Naive B cell (primary cell): ENCODE results near the gene ACYP1. TPM values are rescaled to one million over a fixed set of nuclear protein-coding genes. Genes with fewer than 3 reads are reported as not detected.
A peak's percentile ranks its signal among the peaks of the same experiment; 100 is the strongest.

Experiments
- ATAC-seq, 2 donors: fragments of 150-1000 bp; cut with Tn5 transposase; 2 replicates each; pipeline ENCODE4 v1.10.0; 2021; ENCODE audit warnings: low read depth in 2 of 2, mild to moderate bottlenecking in 2 of 2, moderate library complexity in 2 of 2
- DNase-seq: peaks from one replicate; pipeline ENCODE4 v3.0.0; 2022
- H3K27ac Mint-ChIP-seq, 6 donors: one replicate each; pipeline ENCODE4 v1.8.0; 2020 to 2022; ENCODE audit warnings: mild to moderate bottlenecking in 6 of 6, mixed read lengths in 6 of 6, moderate library complexity in 5 of 6, inconsistent platforms in 2 of 6
- H3K27me3 Mint-ChIP-seq, 3 donors: one replicate each; pipeline ENCODE4 v1.8.0; 2021 to 2022; ENCODE audit warnings: mixed read lengths in 3 of 3, mild to moderate bottlenecking in 1 of 3
- H3K36me3 Mint-ChIP-seq, 2 donors: one replicate each; pipeline ENCODE4 v1.8.0; 2020 to 2022; ENCODE audit warnings: mixed read lengths in 2 of 2, inconsistent platforms in 1 of 2, mild to moderate bottlenecking in 1 of 2
- H3K4me1 Mint-ChIP-seq, 3 donors: one replicate each; pipeline ENCODE4 v1.8.0; 2020 to 2022; ENCODE audit warnings: mixed read lengths in 3 of 3, inconsistent platforms in 1 of 3, mild to moderate bottlenecking in 1 of 3, moderate library complexity in 1 of 3
- H3K4me3 Mint-ChIP-seq, 8 donors: one replicate each; pipeline ENCODE4 v1.8.0; 2020 to 2022; ENCODE audit warnings: mild to moderate bottlenecking in 8 of 8, mixed read lengths in 8 of 8, moderate library complexity in 8 of 8, inconsistent platforms in 2 of 8
- H3K9me3 Mint-ChIP-seq, 7 donors: one replicate each; pipeline ENCODE4 v1.8.0; 2020 to 2022; ENCODE audit warnings: mixed read lengths in 7 of 7, mild to moderate bottlenecking in 5 of 7, inconsistent platforms in 2 of 7, moderate library complexity in 1 of 7
- polyA plus RNA-seq, 6 donors: library from polyadenylated mRNA; unstranded; fragments of 300-500 nt; fragmentation: Illumina TruSeq; gene quantifications; one replicate each; pipeline ENCODE4 v1.2.3, GENCODE V29; 2021; ENCODE audit warnings: low read depth in 6 of 6

ACYP1 gene
- 10 to 100 TPM; 12.0 to 21.8 (median 17.2) TPM for polyA plus RNA-seq

DNA sequence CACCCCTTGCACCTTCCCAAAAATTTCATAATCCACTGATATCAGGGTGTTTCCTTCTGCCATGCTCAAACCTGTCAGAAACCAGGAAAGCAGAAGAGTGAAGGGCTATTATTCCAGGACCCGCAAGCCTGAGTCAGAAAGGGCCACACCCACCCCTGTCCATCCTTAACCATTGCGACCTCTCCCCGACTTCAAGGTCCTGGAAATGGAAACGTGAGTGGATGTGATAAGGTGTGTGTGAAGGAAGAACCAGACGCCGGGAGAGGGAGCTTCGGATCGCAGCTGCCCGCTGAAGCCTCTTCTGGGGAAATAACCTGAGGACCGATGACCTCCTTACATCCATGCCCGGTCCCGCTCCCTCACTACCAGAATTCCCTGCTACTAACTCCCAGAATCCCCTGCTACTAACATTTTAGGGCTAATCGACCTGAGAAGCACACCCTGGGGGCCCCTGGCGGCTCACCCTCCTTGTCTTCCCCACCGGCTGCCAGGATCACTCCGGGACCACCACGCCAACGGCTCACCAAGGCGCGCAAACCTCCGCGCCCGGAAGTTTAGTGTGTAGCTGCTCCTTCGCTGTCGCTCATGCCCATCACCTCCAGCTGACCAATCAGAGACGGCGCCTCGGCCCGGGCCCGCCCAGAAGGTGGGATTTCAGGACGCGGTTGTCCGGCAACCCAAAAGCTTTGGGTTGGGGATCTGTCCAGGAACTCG, at the start of gene ACYP1:
ACYP1 (minus strand) TSS at position 534 of the 714 bp plus-strand sequence; CDS start at position 63, 471 bp downstream.
- peak; percentile 100 for ATAC-seq
- no peaks in the 10 kb centered on the region for H3K36me3 Mint-ChIP-seq

DNA sequence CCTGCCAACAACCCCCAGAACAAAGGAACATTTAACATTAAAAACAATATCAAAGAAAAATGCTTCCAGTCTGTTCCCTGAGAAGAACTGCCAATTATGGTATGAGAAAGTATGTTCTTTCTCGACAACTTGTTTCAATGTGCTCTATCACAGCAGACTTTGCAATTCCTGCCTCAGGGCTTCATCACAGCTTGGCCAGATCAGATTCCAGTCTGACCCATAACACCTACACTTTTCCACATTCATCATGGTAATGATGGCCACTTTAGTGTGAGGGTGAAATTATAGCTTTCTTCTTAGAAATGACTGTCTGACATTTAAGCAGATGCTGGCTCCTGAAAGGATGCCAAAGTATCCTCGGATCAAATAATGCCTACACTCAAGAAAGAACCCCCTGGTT, 46.1 kb upstream of the ACYP1 start:
- peaks cover 43% of the 10 kb centered on the region in 2 donors for H3K36me3 Mint-ChIP-seq

More for the DNA sequence above, at the start of gene ACYP1:
- Mint-ChIP-seq H3K4me1 (peaks cover 12 to 23% (median 18%) of the 10 kb centered on the region in 3 donors), H3K4me3 (peak within 1 kb of the TSS; percentile 99 to 100 (median 100)), H3K9me3 (peaks cover 0 to 2% (median 0%) of the 10 kb centered on the region in 7 donors), H3K27ac (peak within 1 kb of the TSS; percentile 70 to 97 (median 94)), H3K27me3 (no peaks in the 10 kb centered on the region)
- peak; percentile 89 for DNase-seq

DNA sequence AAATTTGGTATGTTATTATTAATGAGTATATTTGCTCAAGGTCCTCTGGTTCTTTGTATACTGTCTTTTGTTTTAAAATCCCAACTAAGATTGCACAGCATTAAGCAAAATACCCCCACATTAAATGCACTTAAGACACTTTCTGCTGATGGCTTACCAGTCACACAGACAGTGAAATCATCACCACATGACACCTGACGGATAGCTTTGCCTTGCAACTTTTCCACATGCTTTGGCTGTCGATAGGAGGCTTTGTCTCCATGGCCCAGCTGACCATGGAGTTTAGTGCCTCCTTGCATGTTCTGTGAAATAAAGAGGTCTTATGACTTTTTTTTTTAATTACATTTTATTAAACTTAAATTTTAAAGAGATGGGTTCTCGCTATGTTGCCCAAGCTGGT, 43.4 kb upstream of the ACYP1 start:
- Mint-ChIP-seq H3K9me3 (no peaks in the 10 kb centered on the region), H3K4me3 (no peak overlapping the region), H3K4me1 (no peaks in the 10 kb centered on the region), H3K36me3 (peaks cover 41 to 42% of the 10 kb centered on the region in 2 donors), H3K27ac (no peak overlapping the region), H3K27me3 (no peaks in the 10 kb centered on the region)
- ATAC-seq (no peak), DNase-seq (no peak)

More for the DNA sequence above, 46.1 kb upstream of the ACYP1 start:
- Mint-ChIP-seq H3K27ac (peak overlapping the region in 1 of 6 donors; percentile 23), H3K27me3 (no peaks in the 10 kb centered on the region), H3K4me3 (no peak overlapping the region), H3K9me3 (no peaks in the 10 kb centered on the region), H3K4me1 (no peaks in the 10 kb centered on the region)
- ATAC-seq (no peak), DNase-seq (no peak)

GRCh38 chr14:75101491-75101890, 37.7 kb upstream of the ACYP1 start:
- no peak overlapping the region for H3K4me3 Mint-ChIP-seq
- peaks cover 28 to 33% of the 10 kb centered on the region in 2 donors for H3K36me3 Mint-ChIP-seq
- DNase-seq (no peak), ATAC-seq (no peak)
- peaks cover 0 to 4% (median 3%) of the 10 kb centered on the region in 3 donors for H3K4me1 Mint-ChIP-seq
- H3K27me3 Mint-ChIP-seq, result no peaks in the 10 kb centered on the region
- H3K9me3 Mint-ChIP-seq, result no peaks in the 10 kb centered on the region
- peak overlapping the region in 1 of 6 donors; percentile 32 for H3K27ac Mint-ChIP-seq

DNA sequence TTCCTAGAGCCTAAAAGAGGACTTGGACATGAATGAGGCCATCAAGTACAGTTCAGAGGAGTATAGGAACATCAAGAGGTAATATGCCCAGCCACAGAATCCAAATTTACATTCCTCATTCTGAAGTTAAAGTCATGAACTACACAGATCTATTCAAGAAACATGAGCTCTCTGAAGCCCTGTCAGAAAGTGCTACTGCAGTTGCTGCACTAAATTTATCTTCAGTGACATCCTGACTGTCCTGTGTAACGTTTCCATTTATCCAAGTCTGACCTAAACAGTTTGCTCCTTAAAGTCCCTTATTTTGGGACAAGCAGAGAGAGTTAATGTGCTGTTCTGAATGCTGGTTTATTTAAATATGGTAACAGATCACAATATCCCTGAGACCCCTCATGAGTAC, 34.9 kb upstream of the ACYP1 start:
- DNase-seq, result no peak
- H3K27ac Mint-ChIP-seq, result no peak overlapping the region
- H3K36me3 Mint-ChIP-seq, result peaks cover 25 to 35% of the 10 kb centered on the region in 2 donors
- H3K27me3 Mint-ChIP-seq, result no peaks in the 10 kb centered on the region
- H3K9me3 Mint-ChIP-seq, result no peaks in the 10 kb centered on the region
- ATAC-seq, result no peak
- H3K4me1 Mint-ChIP-seq, result peaks cover 3 to 13% (median 10%) of the 10 kb centered on the region in 3 donors
- H3K4me3 Mint-ChIP-seq, result no peak overlapping the region

DNA sequence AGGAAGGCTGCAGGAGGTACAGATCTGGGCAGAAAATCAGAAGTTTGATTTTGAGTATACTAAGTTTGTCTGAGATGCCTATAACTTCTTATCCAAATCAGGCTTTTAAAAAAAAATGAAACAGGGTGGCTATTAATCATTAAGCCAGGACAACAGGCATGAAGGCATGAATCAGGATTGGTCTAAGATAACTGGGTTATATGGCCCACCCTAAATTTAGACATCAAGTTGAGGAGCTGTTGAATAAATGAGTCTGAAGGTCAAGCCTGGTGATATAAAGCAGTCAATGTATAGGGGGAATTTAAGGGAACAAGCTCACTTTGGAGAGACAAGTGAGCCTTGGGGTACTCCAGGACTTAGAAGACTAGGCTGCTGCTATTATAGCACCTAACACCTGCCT, 34.4 kb upstream of the ACYP1 start:
- Mint-ChIP-seq H3K36me3 (peaks cover 25 to 35% of the 10 kb centered on the region in 2 donors), H3K27me3 (no peaks in the 10 kb centered on the region), H3K27ac (no peak overlapping the region), H3K4me3 (no peak overlapping the region), H3K4me1 (peaks cover 3 to 13% (median 10%) of the 10 kb centered on the region in 3 donors), H3K9me3 (no peaks in the 10 kb centered on the region)
- no peak for ATAC-seq
- DNase-seq, result no peak

GRCh38 chr14:75096959-75097358, 33.1 kb upstream of the ACYP1 start:
- peaks cover 3 to 13% (median 10%) of the 10 kb centered on the region in 3 donors for H3K4me1 Mint-ChIP-seq
- H3K4me3 Mint-ChIP-seq, result no peak overlapping the region
- peak overlapping the region in 1 of 6 donors; percentile 27 for H3K27ac Mint-ChIP-seq
- H3K9me3 Mint-ChIP-seq, result no peaks in the 10 kb centered on the region
- peaks cover 25 to 31% of the 10 kb centered on the region in 2 donors for H3K36me3 Mint-ChIP-seq
- no peaks in the 10 kb centered on the region for H3K27me3 Mint-ChIP-seq
- no peak for DNase-seq
- ATAC-seq, result no peak

DNA sequence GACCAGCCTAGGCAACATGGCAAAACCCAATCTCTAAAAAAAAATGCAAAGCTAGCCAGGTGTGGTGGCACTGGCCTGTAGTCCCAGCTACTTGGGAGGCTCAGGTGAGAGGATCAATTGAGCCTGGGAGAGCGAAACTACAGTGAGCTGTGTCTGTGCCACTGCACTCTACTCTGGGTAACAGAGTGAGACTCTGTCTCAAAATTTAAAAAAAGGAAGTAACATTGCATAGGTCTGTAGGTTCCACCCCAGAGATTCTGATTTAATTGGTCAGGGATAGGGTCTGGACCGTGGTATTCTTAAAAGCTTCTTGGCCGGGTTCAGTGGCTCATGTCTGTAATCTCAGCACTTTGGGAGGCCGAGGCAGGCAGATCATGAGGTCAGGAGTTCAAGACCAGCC, 31.9 kb upstream of the ACYP1 start:
- no peak overlapping the region for H3K4me3 Mint-ChIP-seq
- H3K4me1 Mint-ChIP-seq, result peaks cover 3 to 13% (median 10%) of the 10 kb centered on the region in 3 donors
- no peaks in the 10 kb centered on the region for H3K9me3 Mint-ChIP-seq
- H3K36me3 Mint-ChIP-seq, result peaks cover 25 to 28% of the 10 kb centered on the region in 2 donors
- H3K27ac Mint-ChIP-seq, result peak overlapping the region in 3 of 6 donors; percentile 18 to 76 (median 42)
- DNase-seq, result no peak
- no peaks in the 10 kb centered on the region for H3K27me3 Mint-ChIP-seq
- peak; percentile 67 to 71 for ATAC-seq

- Mint-ChIP-seq H3K27me3 (no peaks in the 10 kb centered on the region), H3K27ac (no peak overlapping the region)
These were observed 31.1 kb upstream of the ACYP1 start for GRCh38 chr14:75094896-75095295.

GRCh38 chr14:75092698-75093097, 28.9 kb upstream of the ACYP1 start:
- H3K4me1 Mint-ChIP-seq, result peaks cover 0 to 13% (median 7%) of the 10 kb centered on the region in 3 donors
- ATAC-seq, result no peak
- peaks cover 8 to 11% of the 10 kb centered on the region in 2 donors for H3K36me3 Mint-ChIP-seq
- H3K9me3 Mint-ChIP-seq, result no peaks in the 10 kb centered on the region
- no peak for DNase-seq
- no peak overlapping the region for H3K27ac Mint-ChIP-seq
- H3K27me3 Mint-ChIP-seq, result no peaks in the 10 kb centered on the region
- no peak overlapping the region for H3K4me3 Mint-ChIP-seq

More at GRCh38 chr14:75094896-75095295, 31.1 kb upstream of the ACYP1 start:
- no peak for ATAC-seq
- Mint-ChIP-seq H3K36me3 (peaks cover 23 to 25% of the 10 kb centered on the region in 2 donors), H3K4me3 (no peak overlapping the region), H3K4me1 (peaks cover 3 to 13% (median 10%) of the 10 kb centered on the region in 3 donors), H3K9me3 (no peaks in the 10 kb centered on the region)
- no peak for DNase-seq

- no peak for ATAC-seq
These were observed 27.4 kb upstream of the ACYP1 start for GRCh38 chr14:75091251-75091650.

DNA sequence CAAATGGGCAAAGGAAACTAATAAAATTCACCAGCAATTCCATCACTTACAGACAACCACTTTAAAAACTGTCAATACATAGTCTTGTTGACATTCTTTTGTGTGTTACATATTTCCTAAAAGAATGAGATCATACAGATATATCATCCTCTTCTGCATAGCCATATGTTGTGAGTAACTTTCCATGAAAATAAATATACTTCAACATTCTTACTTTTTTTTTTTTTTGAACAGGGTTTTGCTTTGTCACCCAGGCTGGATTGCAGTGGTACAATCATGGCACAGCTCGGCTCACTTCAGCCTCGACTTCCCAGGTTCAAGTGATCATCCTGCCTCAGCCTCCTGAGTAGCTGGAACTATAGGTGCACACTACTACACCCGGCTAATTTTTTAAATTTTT, 26.5 kb upstream of the ACYP1 start:
- no peaks in the 10 kb centered on the region for H3K9me3 Mint-ChIP-seq
- DNase-seq (no peak), ATAC-seq (no peak)
- no peaks in the 10 kb centered on the region for H3K27me3 Mint-ChIP-seq
- peaks cover 0 to 6% (median 0%) of the 10 kb centered on the region in 3 donors for H3K4me1 Mint-ChIP-seq
- H3K4me3 Mint-ChIP-seq, result no peak overlapping the region
- no peak overlapping the region for H3K27ac Mint-ChIP-seq
- H3K36me3 Mint-ChIP-seq, result peaks cover 0 to 11% of the 10 kb centered on the region in 2 donors

More at GRCh38 chr14:75091251-75091650, 27.4 kb upstream of the ACYP1 start:
- Mint-ChIP-seq H3K9me3 (no peaks in the 10 kb centered on the region), H3K4me1 (peaks cover 0 to 13% (median 6%) of the 10 kb centered on the region in 3 donors), H3K36me3 (peaks cover 0 to 9% of the 10 kb centered on the region in 2 donors), H3K27me3 (no peaks in the 10 kb centered on the region), H3K4me3 (peak overlapping the region in 1 of 8 donors; percentile 29), H3K27ac (no peak overlapping the region)
- no peak for DNase-seq

DNA sequence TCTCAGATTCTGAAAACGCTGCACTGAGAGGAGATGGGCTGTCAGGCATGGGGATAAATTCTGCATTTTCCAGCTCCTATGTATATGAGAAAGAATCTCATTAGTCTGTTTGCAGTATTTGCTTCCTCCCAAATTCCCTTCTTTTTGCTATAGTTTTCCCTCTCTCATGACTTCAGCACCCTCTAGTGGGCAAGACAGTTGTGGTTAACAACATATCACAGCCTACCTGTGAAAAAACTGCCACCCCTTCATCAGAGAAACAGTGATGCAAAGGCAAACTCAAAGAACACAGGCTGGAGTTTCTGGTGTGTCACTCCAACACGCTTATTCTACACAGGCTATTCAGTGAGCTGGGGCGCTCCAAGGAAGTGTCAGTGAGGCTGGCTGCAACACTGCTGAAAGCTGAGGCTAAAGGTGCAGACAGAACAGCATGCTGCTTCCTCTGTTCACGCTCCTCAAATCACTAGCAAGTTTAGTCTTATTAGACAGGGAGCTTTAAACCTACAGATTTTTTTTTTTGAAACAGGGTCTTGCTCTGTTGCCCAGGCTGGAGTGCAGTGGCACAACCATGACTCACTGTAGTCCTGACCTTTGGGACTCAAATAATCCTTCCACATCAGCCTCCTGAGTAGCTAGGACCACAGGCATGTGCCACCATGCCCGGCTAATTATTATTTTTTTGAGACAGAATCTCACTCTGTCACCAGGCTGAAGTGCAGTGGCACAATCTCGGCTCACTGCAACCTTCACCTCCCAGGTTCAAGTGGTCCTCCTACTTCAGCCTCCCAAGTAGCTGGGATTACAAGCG, 24.9 kb upstream of the ACYP1 start:
- H3K27ac Mint-ChIP-seq, result peak overlapping the region in 1 of 6 donors; percentile 62

More for the DNA sequence above, 24.9 kb upstream of the ACYP1 start:
- H3K36me3 Mint-ChIP-seq, result peaks cover 13% of the 10 kb centered on the region in 2 donors
- H3K4me3 Mint-ChIP-seq, result no peak overlapping the region
- DNase-seq (peak; percentile 20), ATAC-seq (peak; percentile 28 to 55)
- no peaks in the 10 kb centered on the region for H3K9me3 Mint-ChIP-seq
- no peaks in the 10 kb centered on the region for H3K27me3 Mint-ChIP-seq
- no peaks in the 10 kb centered on the region for H3K4me1 Mint-ChIP-seq
